WTC11 (cell line): ENCODE results near the gene GPR151. TPM values are rescaled to one million over a fixed set of nuclear protein-coding genes. Genes with fewer than 3 reads are reported as not detected.

Source experiments
- ATAC-seq: fragments of 200-7000 bp; cut with Tn5 transposase; 2 replicates; pipeline ENCODE4 v1.10.0; 2021; ENCODE audit warnings: mild to moderate bottlenecking, moderate library complexity
- CTCF ChIA-PET: fragments of 300-600 bp; sonication (Branson Sonifier 250); formaldehyde crosslinking; loops from one replicate; lab custom pipeline; 2021; ENCODE audit warnings: antibody characterized with exemption; lab: Charles Lee
- POLR2A ChIA-PET: fragments of 350-600 bp; sonication (Branson Sonifier 250); formaldehyde crosslinking; loops from one replicate; lab custom pipeline; 2021; ENCODE audit warnings: antibody characterized with exemption; lab: Charles Lee
- DNase-seq: peaks from one replicate; pipeline ENCODE4 v3.0.0; 2021; ENCODE audit warnings: low spot score
- H3K27ac Mint-ChIP-seq: 2 replicates; pipeline ENCODE4 v1.8.0; 2021; ENCODE audit warnings: mixed read lengths
- H3K27me3 Mint-ChIP-seq: 2 replicates; pipeline ENCODE4 v1.8.0; 2021; ENCODE audit warnings: low read depth, mild to moderate bottlenecking, moderate library complexity, mixed read lengths
- H3K36me3 Mint-ChIP-seq: 2 replicates; pipeline ENCODE4 v1.8.0; 2021; ENCODE audit warnings: mixed read lengths
- H3K4me1 Mint-ChIP-seq: 2 replicates; pipeline ENCODE4 v1.8.0; 2022; ENCODE audit warnings: mixed read lengths
- H3K4me3 Mint-ChIP-seq: 2 replicates; pipeline ENCODE4 v1.8.0; 2021; ENCODE audit warnings: mild to moderate bottlenecking, moderate library complexity, mixed read lengths
- H3K9me3 Mint-ChIP-seq: 2 replicates; pipeline ENCODE4 v1.8.0; 2021; ENCODE audit warnings: mixed read lengths
- ELF4 ChIP-seq: sonication (generic); formaldehyde crosslinking; IDR thresholded peaks from 2 replicates; pipeline ENCODE4 v1.8.1; 2022; ENCODE audit warnings: low read depth, mild to moderate bottlenecking, moderate library complexity, missing genetic modification reagents
- ERG ChIP-seq: fragments of 250-450 bp; sonication (Bioruptor Pico); IDR thresholded peaks from 2 replicates; pipeline ENCODE4 v1.8.0; 2021; ENCODE audit warnings: mild to moderate bottlenecking
- FOXJ3 ChIP-seq: sonication (generic); formaldehyde crosslinking; IDR thresholded peaks from 2 replicates; pipeline ENCODE4 v1.9.0; 2021; ENCODE audit warnings: missing genetic modification reagents, mild to moderate bottlenecking, borderline replicate concordance
- FOXK1 ChIP-seq: sonication (generic); formaldehyde crosslinking; IDR thresholded peaks from 2 replicates; pipeline ENCODE4 v1.8.0; 2022; ENCODE audit warnings: mild to moderate bottlenecking, moderate library complexity, missing genetic modification reagents
- FOXP1 ChIP-seq: sonication (generic); formaldehyde crosslinking; IDR thresholded peaks from 2 replicates; pipeline ENCODE4 v1.8.0; 2022; ENCODE audit warnings: missing genetic modification reagents, mild to moderate bottlenecking, moderate library complexity, borderline replicate concordance
- HMGA2 ChIP-seq: fragments of 250-450 bp; sonication (Bioruptor Pico); IDR thresholded peaks from 2 replicates; pipeline ENCODE4 v1.4.0; 2021; ENCODE audit warnings: mild to moderate bottlenecking, moderate library complexity
- IRF2 ChIP-seq: sonication (generic); formaldehyde crosslinking; IDR thresholded peaks from 2 replicates; pipeline ENCODE4 v1.8.0; 2022; ENCODE audit warnings: low read depth, missing genetic modification reagents, borderline replicate concordance
- JAZF1 ChIP-seq: fragments of 250-450 bp; sonication (Bioruptor Pico); IDR thresholded peaks from 2 replicates; pipeline ENCODE4 v1.9.0; 2021; ENCODE audit warnings: moderate library complexity, mild to moderate bottlenecking, inconsistent platforms
- NFATC4 ChIP-seq: fragments of 250-450 bp; sonication (Bioruptor Pico); IDR thresholded peaks from 2 replicates; pipeline ENCODE4 v1.9.0; 2021; ENCODE audit warnings: mild to moderate bottlenecking
- NFE2L1 ChIP-seq: sonication (generic); formaldehyde crosslinking; IDR thresholded peaks from 2 replicates; pipeline ENCODE4 v1.8.1; 2023; ENCODE audit warnings: missing genetic modification reagents
- NFYB ChIP-seq: sonication (generic); formaldehyde crosslinking; conservative IDR thresholded peaks from 2 replicates; pipeline ENCODE4 v1.8.0; 2022; ENCODE audit warnings: low read depth, missing genetic modification reagents
- NR1H2 ChIP-seq: sonication (generic); formaldehyde crosslinking; IDR thresholded peaks from 2 replicates; pipeline ENCODE4 v1.9.0; 2021; ENCODE audit warnings: mild to moderate bottlenecking, moderate library complexity, missing genetic modification reagents
- PRRX2 ChIP-seq: fragments of 250-450 bp; sonication (Bioruptor Pico); IDR thresholded peaks from 2 replicates; pipeline ENCODE4 v1.8.0; 2021; ENCODE audit warnings: mild to moderate bottlenecking
- RORB ChIP-seq: fragments of 250-450 bp; sonication (Bioruptor Pico); IDR thresholded peaks from 2 replicates; pipeline ENCODE4 v1.9.0; 2021; ENCODE audit warnings: mild to moderate bottlenecking
- SOX15 ChIP-seq: fragments of 250-450 bp; sonication (Bioruptor Pico); IDR thresholded peaks from 2 replicates; pipeline ENCODE4 v1.9.0; 2021; ENCODE audit warnings: mild to moderate bottlenecking
- SP1 ChIP-seq: sonication (generic); formaldehyde crosslinking; conservative IDR thresholded peaks from 2 replicates; pipeline ENCODE4 v1.8.1; 2022; ENCODE audit warnings: missing genetic modification reagents
- TCF7 ChIP-seq: sonication (generic); formaldehyde crosslinking; IDR thresholded peaks from 2 replicates; pipeline ENCODE4 v1.8.0; 2022; ENCODE audit warnings: mild to moderate bottlenecking, low read depth, missing genetic modification reagents, moderate library complexity
- ZMAT4 ChIP-seq: fragments of 250-450 bp; sonication (Bioruptor Pico); IDR thresholded peaks from 2 replicates; pipeline ENCODE4 v1.9.0; 2021; ENCODE audit warnings: mild to moderate bottlenecking
- ZNF121 ChIP-seq: sonication (generic); formaldehyde crosslinking; IDR thresholded peaks from 2 replicates; pipeline ENCODE4 v1.8.0; 2023; ENCODE audit warnings: missing genetic modification reagents
- ZNF219 ChIP-seq: sonication (generic); formaldehyde crosslinking; IDR thresholded peaks from 2 replicates; pipeline ENCODE4 v1.8.0; 2023; ENCODE audit warnings: missing genetic modification reagents, mild to moderate bottlenecking, borderline replicate concordance
- ZNF232 ChIP-seq: sonication (generic); formaldehyde crosslinking; IDR thresholded peaks from 2 replicates; pipeline ENCODE4 v1.8.0; 2022; ENCODE audit warnings: mild to moderate bottlenecking, missing genetic modification reagents
- ZNF317 ChIP-seq: sonication (generic); formaldehyde crosslinking; IDR thresholded peaks from 2 replicates; pipeline ENCODE4 v1.8.1; 2023; ENCODE audit warnings: low read depth, mild to moderate bottlenecking, moderate library complexity, missing genetic modification reagents, borderline replicate concordance
- ZNF425 ChIP-seq: fragments of 250-450 bp; sonication (Bioruptor Pico); conservative IDR thresholded peaks from 2 replicates; pipeline ENCODE4 v1.9.0; 2021; ENCODE audit warnings: mild to moderate bottlenecking
- ZNF532 ChIP-seq: fragments of 250-450 bp; sonication (Bioruptor Pico); IDR thresholded peaks from 2 replicates; pipeline ENCODE4 v1.9.0; 2021; ENCODE audit warnings: mild to moderate bottlenecking, borderline replicate concordance
- ZSCAN18 ChIP-seq: fragments of 250-450 bp; sonication (Bioruptor Pico); IDR thresholded peaks from 2 replicates; pipeline ENCODE4 v2.1.2; 2022; ENCODE audit warnings: mild to moderate bottlenecking, moderate library complexity
- total RNA-seq: library from RNA; stranded (reverse); gene quantifications from 3 replicates; pipeline ENCODE4 v1.2.3, GENCODE V29; 2021

Gene GPR151
- total RNA-seq, 1 experiment from 2014 or later: not detected

- no peak for TF ChIP-seq ZNF532 (CRISPR knock-in tag)
- TF ChIP-seq FOXJ3: no peak
- TF ChIP-seq NFYB: no peak
- no peak for TF ChIP-seq ZNF121
- no peak for TF ChIP-seq ZNF219 (CRISPR knock-in tag)
- no peak for TF ChIP-seq PRRX2 (CRISPR knock-in tag)
Measured at GRCh38 chr5:146484714-146485391, 31.1 kb downstream of the GPR151 start (continued).

GRCh38 chr5:146482775-146483174 is 33.2 kb downstream of the GPR151 start:
- peaks cover 50% of the 10 kb centered on the region for H3K36me3 Mint-ChIP-seq
- CTCF ChIA-PET: no interaction called here

GRCh38 chr5:146475906-146476305 is 40.1 kb downstream of the GPR151 start:
- DNase-seq (no peak), ATAC-seq (no peak)
- ChIA-PET POLR2A (no interaction called here), CTCF (no interaction called here)
- no peak overlapping the region for H3K27ac Mint-ChIP-seq
- peaks cover 54% of the 10 kb centered on the region for H3K36me3 Mint-ChIP-seq
- H3K9me3 Mint-ChIP-seq: no peaks in the 10 kb centered on the region
- H3K27me3 Mint-ChIP-seq: no peaks in the 10 kb centered on the region
- TF ChIP-seq SP1 (CRISPR knock-in tag) (no peak), SOX15 (CRISPR knock-in tag) (no peak), ZNF425 (CRISPR knock-in tag) (no peak), TCF7 (no peak), HMGA2 (CRISPR knock-in tag) (no peak), NFE2L1 (CRISPR knock-in tag) (no peak), ZMAT4 (CRISPR knock-in tag) (no peak), ELF4 (CRISPR knock-in tag) (no peak), ZNF232 (CRISPR knock-in tag) (no peak), NFATC4 (no peak), ERG (CRISPR knock-in tag) (no peak), NR1H2 (no peak), ZNF317 (CRISPR knock-in tag) (no peak), IRF2 (CRISPR knock-in tag) (no peak)
- no peak overlapping the region for H3K4me3 Mint-ChIP-seq
- no peaks in the 10 kb centered on the region for H3K4me1 Mint-ChIP-seq

More at GRCh38 chr5:146482775-146483174, 33.2 kb downstream of the GPR151 start:
- Mint-ChIP-seq H3K27ac (no peak overlapping the region), H3K4me3 (no peak overlapping the region), H3K9me3 (no peaks in the 10 kb centered on the region), H3K27me3 (no peaks in the 10 kb centered on the region), H3K4me1 (no peaks in the 10 kb centered on the region)
- TF ChIP-seq FOXP1 (CRISPR knock-in tag): no peak
- no peak for TF ChIP-seq JAZF1
- TF ChIP-seq RORB (CRISPR knock-in tag): no peak
- TF ChIP-seq ZSCAN18 (CRISPR knock-in tag): no peak
- TF ChIP-seq FOXK1 (CRISPR knock-in tag): no peak
- DNase-seq: no peak
- ATAC-seq: no peak
- POLR2A ChIA-PET: no interaction called here
